PFSK-1 (cell line): ENCODE data around the gene BMAL1.

Experiments used
- FOXP2 ChIP-seq: optimal IDR thresholded peaks from 2 replicates; pipeline ENCODE3; 2011; ENCODE audit warnings: borderline replicate concordance, control low read depth, inconsistent platforms; ENCODE audit not compliant: insufficient read depth; ENCODE audit errors: extremely low read length, extremely low read depth
- POLR2AphosphoS5 ChIP-seq: IDR thresholded peaks from 2 replicates; pipeline ENCODE4 v1.6.1; 2012; ENCODE audit warnings: low read depth, mild to moderate bottlenecking, control low read depth, low read length, moderate library complexity
- REST ChIP-seq, 2 experiments: IDR thresholded peaks; 2 replicates each; pipeline versions ENCODE4 v1.6.1 to v1.8.0; 2011 to 2012; ENCODE audit warnings: low read depth in 2 of 2, low read length in 2 of 2, control low read depth in 1 of 2, inconsistent platforms in 1 of 2, mild to moderate bottlenecking in 1 of 2, moderate library complexity in 1 of 2; ENCODE audit not compliant: insufficient read depth in 1 of 2
- TAF1 ChIP-seq: IDR thresholded peaks from 2 replicates; pipeline ENCODE4 v1.6.1; 2012; ENCODE audit warnings: low read length, control low read depth, borderline replicate concordance; ENCODE audit not compliant: insufficient read depth

- TF ChIP-seq REST (IDR thresholded peaks at IDR 0.05; ENCODE audit: insufficient read depth in 1 of 2, low read depth in 2 of 2, low read length in 2 of 2): no peak
- no peak for TF ChIP-seq POLR2AphosphoS5
- no peak for TF ChIP-seq FOXP2
- TF ChIP-seq TAF1: no peak
These were observed 15.4 kb downstream of the BMAL1 start for GRCh38 chr11:13292970-13293369.
